HG03439 (cell line): Measurements from ENCODE around the gene ALKBH3.
A peak's percentile ranks its signal among the peaks of the same experiment; 100 is the strongest.

Source experiments
- ATAC-seq: cut with Tn5 transposase; IDR thresholded peaks from one replicate; pipeline ENCODE4 v1.9.1; 2021; ENCODE audit warnings: mild to moderate bottlenecking, moderate library complexity; ENCODE audit not compliant: unreplicated experiment

The ALKBH3 gene

DNA sequence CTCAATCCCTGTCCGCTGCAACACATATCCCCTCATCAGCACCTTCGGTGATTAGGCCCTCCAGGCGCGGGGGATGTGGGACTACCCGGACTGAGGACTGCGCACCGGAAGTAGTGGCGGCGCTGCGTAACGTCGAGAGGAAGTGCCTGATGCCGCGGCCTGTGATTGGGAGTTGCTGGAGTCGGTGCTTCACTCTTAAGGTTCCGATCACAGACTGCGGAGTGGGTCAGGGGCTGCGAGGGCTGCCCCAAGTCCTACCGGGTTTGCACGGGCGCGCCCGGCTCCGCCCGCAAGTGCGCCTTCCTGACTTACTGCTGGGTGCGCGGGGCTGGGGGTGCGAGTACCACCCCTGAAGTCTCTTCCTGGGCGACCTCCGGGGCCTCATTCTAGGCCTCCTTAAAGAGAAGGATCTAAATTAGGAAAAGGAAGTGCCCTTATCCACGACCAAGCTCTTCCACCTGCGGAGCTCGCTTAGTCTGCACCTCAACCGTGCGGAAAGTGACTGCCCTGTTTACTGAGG is at the start of gene ALKBH3:
ALKBH3 (plus strand) TSS at position 192 of the 520 bp plus-strand sequence. CDS start 1,822 bp downstream, outside the sequence.
- peak; percentile 98 for ATAC-seq

- ATAC-seq, result no peak
These were observed 49.6 kb upstream of the ALKBH3 start for GRCh38 chr11:43830928-43831440.

DNA sequence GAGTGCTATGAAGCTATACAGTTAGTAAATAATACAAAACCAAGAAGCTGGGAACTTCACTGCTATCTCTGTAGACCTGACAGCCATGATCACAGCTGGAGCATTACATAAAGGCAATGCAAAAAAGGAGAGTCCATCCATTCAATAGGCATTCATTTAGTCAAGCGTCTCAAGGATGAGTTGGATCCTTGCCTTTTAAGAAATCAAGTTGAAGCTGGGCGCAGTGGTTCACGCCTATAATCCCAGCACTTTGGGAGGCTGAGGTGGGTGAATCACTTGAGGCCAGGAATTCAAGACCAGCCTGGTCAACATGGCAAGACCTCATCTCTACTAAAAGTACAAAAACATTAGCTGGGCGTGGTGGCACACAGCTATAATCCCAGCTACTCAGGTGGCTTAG is 48.1 kb upstream of the ALKBH3 start:
- no peak for ATAC-seq

DNA sequence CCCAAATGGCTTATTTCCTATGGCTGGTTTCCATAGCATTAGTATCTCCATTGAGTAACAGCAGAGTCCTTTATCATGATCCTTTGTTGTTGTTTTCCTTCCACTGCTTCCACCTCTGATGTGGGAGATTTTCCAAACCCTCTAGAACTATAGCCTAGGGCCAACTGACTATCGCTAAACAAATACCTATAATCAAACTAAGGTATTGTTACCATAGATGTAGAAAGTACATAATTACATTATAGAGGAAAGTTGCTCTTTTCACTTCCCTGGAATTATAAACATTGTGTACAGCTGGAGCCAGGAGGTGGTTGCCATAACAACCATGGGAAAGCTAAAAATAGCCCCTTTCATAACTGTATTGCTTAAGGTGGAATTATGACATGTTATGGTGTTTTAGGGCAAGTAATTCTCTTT is 47.0 kb upstream of the ALKBH3 start:
- ATAC-seq, result no peak

- no peak for ATAC-seq
These were observed 46.3 kb upstream of the ALKBH3 start for GRCh38 chr11:43834286-43834685.

- no peak for ATAC-seq
These were observed 45.5 kb upstream of the ALKBH3 start for GRCh38 chr11:43835104-43835503.

DNA sequence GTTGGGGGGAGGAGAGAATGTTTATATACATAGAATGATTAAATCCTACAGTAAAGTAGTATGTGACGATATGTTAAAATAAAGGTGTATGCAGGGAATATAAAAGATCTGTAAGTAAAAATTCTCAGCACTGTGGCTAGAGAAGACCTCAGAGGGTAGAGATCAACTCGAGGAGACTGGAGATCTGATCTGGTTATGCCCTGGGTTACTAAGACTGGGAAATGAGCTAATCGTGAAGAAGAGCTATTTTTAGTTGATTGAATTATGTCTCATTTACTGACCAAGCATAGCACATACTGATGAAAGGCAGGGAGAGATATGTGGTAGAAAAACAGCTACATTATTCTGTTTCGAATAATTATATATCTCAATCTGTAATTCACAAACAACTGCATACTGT is 42.8 kb upstream of the ALKBH3 start:
- ATAC-seq, result peak; percentile 76

- ATAC-seq, result no peak
These were observed 38.6 kb upstream of the ALKBH3 start for GRCh38 chr11:43842021-43842420.

- ATAC-seq, result no peak
These were observed 34.8 kb upstream of the ALKBH3 start for GRCh38 chr11:43845816-43846215.

DNA sequence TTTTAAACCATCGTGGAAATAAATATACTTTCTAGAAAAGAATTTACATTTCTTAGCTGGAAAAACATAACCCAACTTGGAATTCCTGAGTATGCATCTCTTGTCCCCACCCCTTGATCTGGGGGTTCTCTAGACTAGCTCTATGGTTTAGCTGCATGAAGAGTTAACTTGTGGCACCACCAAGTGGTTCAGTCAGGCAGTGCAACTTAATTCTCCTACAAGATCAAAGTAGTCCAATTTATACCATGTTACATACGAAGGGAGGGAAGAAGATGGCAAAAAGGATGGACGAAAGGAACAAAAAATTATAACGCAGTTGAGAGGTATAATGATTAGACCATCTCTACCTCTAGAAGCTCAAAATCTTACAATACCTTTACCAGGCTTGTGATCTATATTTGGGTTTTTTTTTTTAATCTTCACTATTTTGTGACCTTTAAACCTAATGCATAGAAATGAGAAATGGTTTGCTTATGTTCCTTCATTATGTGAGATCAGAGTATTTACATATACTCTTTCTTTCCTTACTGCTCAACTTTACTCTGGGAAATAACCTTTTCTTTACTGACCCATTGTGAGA is 28.5 kb upstream of the ALKBH3 start:
- peak; percentile 85 for ATAC-seq

DNA sequence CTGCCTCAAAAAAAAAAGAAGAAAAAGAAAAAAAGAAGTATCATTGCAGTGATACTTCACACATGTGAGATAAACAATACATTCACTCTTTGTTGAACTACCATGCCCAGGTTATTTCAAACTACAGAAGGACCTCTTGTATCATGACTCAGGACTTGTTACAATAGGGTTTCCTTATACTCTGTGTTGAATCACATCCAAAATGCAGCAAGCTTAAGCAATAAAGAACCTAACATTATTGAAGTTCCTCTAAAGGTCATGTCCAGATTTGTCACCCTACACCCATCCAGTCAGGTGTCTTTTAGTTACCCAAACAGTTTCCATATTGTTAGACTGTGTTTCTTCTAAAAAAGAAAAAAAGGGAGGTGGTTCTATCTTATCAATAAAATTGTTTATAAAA is 26.9 kb upstream of the ALKBH3 start:
- ATAC-seq, result no peak

- ATAC-seq, result no peak
These were observed 23.6 kb upstream of the ALKBH3 start for GRCh38 chr11:43856993-43857392.

DNA sequence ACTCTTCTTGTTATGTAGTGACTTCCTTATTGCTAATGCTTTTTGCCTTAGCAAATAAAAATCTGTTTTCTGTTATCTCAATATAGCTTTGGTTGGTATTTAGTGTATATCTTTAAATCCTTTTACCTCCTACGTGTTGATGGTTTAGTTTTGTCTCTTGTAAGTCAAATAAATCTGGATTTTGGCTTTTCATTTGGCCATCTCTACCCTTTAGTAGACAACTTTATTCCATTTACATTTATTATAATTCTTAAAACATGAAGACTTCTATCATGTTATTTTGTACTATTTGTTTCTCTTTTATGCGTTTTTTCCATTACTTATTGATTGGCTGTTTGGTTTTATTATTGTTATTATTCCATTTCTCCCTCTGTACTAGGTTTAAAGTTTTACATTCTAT is 19.5 kb upstream of the ALKBH3 start:
- ATAC-seq, result no peak

GRCh38 chr11:43866520-43866919 is 14.1 kb upstream of the ALKBH3 start:
- ATAC-seq, result no peak

GRCh38 chr11:43866969-43867368 is 13.7 kb upstream of the ALKBH3 start:
- ATAC-seq, result no peak

DNA sequence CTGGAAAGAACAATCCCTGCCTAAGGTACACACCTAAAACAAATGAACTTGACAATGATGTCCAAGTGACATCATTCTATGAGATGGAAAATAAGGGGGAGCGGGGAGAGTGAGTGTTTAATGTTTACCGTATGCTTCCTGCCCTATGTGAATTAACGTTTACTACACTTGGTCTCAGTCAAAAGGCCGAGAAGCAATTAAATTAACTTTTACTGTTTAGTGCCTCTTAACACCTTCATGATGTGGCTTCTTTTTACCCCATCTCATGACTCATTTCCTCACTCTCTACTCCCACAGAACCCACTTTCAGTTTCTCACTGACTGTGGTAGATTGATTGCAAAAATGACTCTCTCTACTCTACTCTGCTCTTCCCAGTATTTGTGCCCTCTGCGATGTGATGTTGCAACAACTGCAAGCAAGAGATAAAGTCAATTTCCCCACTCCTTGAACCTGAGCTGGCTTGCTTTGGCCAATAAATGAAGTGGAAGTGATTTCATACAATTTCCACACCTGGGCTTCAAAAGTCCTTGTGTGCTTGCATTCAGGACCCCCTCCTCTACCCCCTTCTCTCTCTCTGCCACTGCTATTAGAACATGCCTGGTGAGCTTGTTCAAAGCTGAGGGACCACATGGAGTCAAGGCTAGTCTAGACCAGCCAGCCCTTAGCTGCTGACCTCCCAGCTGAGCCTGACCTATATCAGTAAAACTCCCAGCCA is 11.6 kb upstream of the ALKBH3 start:
- peak; percentile 100 for ATAC-seq

DNA sequence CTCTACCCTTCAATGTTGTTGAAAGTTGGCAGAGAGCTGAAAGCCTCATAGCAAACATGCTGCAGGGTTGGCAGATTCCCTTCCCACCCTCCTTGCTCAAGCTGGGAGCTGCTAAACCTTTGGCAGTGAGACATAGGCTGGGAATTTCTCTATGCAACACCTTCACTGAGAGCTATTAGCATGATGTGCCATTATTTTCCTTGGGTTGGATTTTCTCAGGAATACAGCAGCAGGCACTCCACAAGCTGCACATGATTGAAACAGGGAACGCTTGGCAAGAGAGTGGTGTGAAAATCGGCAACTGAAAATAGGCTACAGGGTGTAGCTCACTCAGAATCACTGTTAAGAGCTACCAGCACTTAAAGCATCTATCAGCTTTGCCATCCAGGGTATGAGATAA is 9.6 kb upstream of the ALKBH3 start:
- ATAC-seq, result no peak

DNA sequence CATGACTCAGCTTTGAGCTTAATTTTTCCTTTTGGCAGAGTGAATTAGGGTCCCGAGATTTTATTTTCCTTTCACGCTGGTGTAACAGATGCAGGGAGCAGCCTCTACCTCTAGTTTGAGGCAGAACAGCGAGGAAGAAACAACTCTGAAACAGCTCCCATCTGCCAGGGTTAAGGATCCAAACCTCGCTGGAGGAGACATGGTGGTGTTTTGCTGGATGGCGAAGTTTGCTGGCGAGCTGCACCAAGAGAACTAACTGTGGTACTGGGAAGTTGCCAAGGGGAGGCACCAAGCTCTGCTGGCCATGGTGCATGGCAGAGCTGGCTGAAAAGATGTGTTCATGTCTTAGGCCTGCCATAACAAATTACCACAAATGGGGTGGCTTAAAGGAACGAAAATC is 7.6 kb upstream of the ALKBH3 start:
- ATAC-seq, result no peak

- no peak for ATAC-seq
These were observed 6.6 kb upstream of the ALKBH3 start for GRCh38 chr11:43874078-43874477.

- ATAC-seq, result no peak
These were observed 5.9 kb upstream of the ALKBH3 start for GRCh38 chr11:43874738-43875137.

DNA sequence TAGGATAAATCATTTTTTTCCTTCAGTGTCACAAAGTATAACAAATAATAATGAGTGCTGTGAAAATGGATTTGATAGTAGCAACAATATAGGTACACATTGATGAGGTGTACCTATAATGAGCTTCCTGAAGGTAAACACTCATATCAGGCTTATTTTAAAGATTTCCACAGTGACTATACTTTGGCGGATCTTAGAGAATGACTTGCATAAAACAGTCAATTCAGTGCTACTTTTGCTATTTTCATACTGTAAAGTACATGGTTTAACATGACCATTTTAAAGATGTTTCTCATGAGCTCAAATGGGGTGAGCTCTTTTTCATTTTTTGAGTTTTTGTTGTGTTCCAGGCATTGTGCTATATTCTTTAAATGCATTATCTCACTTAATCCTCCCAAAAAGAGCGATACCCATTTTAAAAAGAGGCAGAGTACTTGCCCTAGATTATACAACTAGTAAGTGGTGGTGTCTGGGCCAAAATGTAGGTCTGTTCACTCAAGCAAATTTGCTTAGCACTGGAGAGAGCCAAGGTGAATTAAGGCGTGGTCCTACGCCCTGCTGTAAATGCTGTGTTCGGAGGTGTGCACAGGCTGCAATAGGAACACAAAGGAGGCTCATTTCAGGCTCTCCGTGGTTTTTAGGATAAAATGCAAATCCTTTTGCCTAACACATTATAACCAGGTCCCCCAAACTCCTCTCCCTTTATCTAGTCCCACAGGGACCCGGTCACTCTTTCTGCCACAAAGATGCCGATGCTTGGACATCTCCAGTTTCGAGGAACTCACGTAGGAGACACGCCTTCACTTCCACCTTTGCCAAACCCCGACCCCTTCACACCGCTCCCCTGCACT is 617 bp upstream of the ALKBH3 start:
- ATAC-seq, result no peak
